ENCODE data around the gene PDE2A.

Gene PDE2A

GRCh38 chr11:72613977-72614376 lies 60.2 kb downstream of the PDE2A start:
- DNase-seq = no peak

DNA sequence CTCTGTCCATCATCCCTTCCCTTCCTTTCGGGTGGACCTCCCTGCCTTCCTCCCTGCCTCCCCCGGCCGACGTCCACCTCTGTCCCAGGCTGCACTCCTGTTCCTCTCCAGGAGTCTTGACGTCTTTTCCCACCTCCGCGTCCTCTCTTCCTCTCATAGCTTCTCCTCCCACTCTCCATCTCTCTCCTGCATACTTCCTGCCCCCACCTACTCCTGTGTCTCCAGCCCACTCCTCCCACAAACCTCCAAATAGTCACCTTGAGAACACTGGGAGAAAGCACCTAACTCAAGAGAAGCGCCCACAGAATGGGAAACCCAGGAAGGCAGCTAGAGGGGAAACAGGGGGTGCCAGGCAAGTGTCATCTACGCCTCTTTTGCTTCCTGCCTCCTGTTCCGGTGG lies 60.8 kb downstream of the PDE2A start:
- no peak for DNase-seq

DNA sequence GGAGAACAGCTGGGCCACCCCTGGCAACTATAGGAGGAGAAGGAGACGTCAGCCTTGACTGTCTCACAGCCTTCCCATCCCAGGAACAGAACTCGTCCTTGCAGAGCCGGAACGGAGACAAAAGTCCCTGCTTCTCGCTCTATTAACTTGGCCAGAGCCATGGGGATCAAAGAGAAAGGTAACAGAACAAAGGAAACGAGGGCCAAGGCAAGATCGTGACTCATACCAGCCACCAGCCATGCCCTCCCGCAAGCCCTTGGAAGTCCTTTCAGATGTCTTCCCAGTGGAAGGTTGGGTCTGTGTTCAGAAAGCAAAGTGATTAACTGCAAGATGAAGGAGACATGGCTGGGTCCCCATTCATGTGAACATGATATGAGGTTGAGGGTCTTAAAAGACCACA lies 64.7 kb downstream of the PDE2A start:
- no peak for DNase-seq

DNA sequence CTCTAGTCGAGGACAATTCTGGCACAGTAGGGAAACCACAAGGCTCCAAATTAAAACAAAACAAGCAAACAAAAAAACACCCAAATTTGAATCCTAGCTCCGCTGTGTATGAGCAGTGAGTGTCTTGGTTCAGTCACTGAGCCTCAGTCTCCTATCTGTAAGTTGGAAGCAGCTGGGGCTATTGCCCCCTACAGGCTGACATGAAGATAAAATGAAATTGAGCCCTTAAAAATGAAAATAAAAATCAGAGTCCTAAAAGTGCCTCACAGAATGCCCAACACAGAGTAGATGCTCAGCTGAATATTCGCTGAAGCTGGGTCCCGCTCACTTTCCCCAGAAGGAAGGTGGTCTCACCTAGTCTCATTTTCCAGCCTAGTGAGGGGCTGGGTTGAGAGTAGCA lies 65.2 kb downstream of the PDE2A start:
- DNase-seq = no peak

DNA sequence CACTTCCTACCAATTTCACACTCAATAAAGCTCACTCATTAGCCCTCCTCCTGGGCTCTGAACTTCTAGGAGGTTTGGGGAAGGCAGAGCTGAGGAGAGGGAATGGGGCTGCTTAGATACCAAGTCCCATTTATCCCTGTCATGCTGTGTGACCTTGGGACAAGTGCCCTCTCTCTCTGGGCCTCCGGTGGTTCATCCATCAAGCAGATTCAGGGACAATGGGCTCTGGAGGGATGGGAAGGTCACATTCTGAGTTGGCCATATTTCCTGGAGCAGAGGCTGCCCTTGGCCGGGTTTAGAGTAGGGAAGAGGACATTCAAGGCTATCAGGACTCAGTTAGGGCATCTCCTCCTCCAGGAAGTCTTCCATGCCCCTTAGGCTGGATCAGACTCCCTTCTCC lies 66.7 kb downstream of the PDE2A start:
- DNase-seq = no peak

GRCh38 chr11:72606748-72607468 lies 67.3 kb downstream of the PDE2A start:
- DNase-seq = no peak

GRCh38 chr11:72605973-72606747 lies 68.1 kb downstream of the PDE2A start:
- DNase-seq = no peak

- no peak for DNase-seq
Observed at GRCh38 chr11:72604256-72604655, 70.0 kb downstream of the PDE2A start.

DNA sequence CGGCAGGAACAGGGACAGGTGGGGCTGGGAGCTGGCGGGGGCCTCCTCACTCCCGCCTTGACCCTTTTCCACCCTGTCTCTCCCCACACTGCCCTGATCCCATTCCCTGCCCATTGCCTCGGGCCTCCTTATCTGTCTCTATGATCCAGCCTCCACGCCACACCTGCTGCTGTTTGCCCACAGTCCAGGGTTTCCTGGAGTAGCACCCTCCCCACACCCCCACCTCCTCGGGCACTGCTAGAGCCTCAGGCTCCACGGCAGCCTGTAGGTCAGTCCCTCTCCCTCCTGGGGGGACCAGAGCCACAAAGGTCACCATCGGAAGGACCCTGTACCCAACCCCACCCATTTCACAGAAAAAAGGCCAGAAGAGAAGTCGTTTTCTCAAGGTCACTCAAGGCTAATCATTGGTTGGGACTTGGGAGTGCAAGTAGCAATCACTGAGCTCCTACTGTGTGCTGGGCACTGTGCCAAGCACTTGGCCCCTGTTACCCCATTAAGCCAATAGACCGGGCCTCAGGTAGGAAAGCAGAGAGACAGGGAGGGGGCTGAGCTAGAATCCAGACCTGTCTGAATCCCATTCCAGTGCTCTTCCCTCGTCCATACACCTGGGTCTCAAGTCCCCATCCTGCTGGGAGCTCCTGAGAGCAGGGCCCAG lies 71.8 kb downstream of the PDE2A start:
- DNase-seq = no peak

DNA sequence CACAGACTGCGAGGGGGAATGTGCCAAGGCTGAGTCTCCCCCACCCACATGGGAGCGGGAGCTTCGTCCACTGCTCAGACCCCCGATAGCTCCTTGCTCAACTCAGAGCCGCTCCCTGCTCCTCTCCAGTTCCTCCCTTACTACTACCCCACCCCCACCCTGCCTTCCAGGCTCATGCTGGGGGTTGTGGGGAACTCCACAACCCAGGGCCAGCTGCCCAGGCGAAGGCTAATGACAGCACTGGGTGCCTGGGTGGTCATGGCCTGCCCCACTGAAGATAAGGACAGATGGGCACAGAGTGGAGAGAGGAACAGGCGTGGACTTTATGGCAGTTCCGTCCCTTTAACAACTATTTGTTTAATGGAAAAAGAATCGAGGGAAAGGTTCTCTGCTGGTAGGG lies 73.7 kb downstream of the PDE2A start:
- no peak for DNase-seq

GRCh38 chr11:72599325-72600117 lies 74.7 kb downstream of the PDE2A start:
- no peak for DNase-seq

DNA sequence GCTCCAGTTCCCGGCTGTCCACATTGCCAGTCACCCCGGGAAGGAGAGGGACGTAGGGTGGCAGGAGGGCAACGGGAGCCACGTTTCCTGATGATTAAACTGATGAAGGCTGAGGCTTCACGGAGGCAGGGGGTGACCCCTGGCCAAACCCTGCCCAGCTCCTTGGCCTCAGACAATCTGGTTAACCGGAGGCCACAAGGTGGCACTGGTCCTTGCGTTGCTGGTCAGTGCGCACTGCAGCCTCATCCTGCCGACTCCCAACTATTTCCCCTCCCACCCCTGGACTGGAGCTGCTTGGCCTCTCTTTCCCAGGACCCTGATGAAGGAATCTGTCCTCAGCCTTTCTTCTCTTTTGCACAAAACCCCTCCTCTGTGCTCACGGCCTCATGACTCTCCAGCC lies 75.3 kb downstream of the PDE2A start:
- no peak for DNase-seq

GRCh38 chr11:72598466-72598865 lies 75.8 kb downstream of the PDE2A start:
- DNase-seq = no peak

GRCh38 chr11:72597721-72598120 lies 76.5 kb downstream of the PDE2A start:
- DNase-seq = no peak

DNA sequence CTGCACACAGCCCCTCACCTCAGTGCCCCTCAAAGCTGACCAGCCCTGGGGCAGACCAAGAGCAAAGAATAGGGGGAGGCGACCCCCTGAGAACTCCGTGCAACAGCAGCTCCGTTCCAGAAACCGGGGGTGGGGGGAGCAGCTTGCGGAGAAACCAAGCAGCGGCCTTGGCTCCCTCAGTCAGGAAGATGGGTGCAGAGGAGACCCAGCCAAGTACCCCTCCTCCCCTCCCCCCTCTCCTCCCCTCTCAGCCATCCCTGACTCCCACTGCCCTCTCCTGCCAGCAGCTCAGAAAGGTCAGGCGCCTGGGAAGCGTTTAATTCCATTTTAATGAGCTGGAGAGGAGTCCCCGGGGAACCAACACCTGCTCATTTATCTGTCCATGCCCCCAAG lies 78.9 kb downstream of the PDE2A start:
- no peak for DNase-seq

- no peak for DNase-seq
Observed at GRCh38 chr11:72594493-72595291, 79.5 kb downstream of the PDE2A start.

DNA sequence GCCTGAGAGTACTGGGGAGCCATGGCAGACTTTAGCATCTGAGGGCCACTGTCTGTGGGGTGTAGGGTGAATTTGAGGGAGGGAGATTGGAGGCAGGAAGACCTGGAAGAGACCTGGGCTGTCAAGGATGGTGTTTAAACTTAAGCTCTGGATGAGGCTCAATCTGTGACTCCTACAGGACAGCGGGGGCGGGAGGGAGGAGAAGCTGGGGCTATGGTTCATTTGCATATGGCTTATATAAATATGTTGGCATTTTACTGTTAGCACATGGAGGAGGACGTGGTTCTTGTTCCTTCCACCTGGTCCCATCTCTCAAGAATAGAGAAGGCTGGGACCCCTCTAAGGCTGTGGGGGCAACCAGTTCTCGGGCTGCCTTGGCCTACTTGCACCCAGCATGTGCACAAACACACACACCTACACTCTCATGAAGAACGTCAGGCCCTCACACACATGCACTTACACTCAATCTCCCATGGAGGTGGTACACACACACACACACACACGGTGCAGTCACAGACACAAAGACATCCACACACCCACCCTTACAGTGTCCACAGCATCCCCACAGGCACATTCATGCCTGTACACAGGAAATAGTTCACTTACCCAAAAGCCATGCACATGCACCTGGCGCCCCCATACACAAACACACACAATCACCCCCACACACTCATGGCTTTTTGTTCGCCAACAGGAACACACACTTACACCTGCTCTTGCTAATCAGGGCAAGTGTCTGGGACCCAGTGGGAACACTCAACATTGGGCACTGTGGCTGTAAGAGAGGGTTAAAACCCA lies 81.3 kb downstream of the PDE2A start:
- no peak for DNase-seq

- DNase-seq = no peak
Observed at GRCh38 chr11:72591785-72592502, 82.3 kb downstream of the PDE2A start.

- no peak for DNase-seq
Observed at GRCh38 chr11:72591023-72591422, 83.2 kb downstream of the PDE2A start.

Measured in right kidney (tissue), 1 donor.